Ecto neural progenitor cell (in vitro differentiated cells): ENCODE results near the gene PHF10.
"Not testable (repeated sequence)": the region's sequence is repeated elsewhere in the genome, so short reads cannot be mapped to it uniquely, and the experiment has no call there.

Experiments
- DNase-seq: peaks from one replicate; pipeline ENCODE4 v3.0.0-alpha.2; 2018; ENCODE audit warnings: low spot score

Gene PHF10

GRCh38 chr6:169723200-169723909, 945 bp downstream of the PHF10 start:
- DNase-seq = peak; percentile 73

- DNase-seq = peak; percentile 60
Measured at GRCh38 chr6:169722362-169723199, 1.7 kb downstream of the PHF10 start.

- no peak for DNase-seq
Measured at GRCh38 chr6:169720207-169720855, 4.0 kb downstream of the PHF10 start.

DNA sequence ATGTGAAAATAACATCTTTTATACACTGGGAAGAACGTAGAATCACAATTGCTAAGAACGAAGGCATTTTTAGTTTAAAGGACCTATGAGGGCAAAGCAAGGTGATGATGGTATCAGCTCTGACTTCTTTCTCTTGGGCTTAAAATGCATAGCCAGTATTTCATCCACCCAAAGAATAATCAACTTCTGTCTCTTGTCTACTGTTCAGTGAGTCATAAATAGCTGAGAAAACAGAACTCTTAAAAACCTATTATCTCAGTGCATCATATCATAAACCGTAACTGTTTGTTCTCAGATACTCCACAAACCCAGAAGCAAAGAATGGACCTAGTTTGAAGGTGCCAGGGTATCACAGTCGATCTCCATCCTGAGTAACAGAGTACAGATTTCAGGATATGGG, 5.2 kb downstream of the PHF10 start:
- DNase-seq = no peak

DNA sequence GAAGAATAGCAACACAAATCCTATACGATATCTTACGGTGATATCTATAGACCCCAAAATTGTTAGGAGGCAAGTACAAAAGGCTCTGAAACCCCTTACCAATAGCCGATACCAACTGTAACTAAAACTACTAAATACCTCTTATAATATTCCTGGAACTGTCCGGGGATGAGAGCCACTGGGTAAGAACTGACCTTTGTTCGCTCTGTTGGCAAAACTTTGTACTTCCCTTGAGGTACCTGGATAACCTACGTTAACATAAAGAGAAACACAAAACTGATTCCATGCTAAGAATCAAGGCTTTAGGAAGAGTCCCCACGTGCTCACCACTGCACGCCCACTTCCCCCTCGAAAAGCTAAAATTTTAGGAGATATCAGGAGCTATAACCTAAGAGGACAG, 9.7 kb downstream of the PHF10 start:
- no peak for DNase-seq

- DNase-seq = no peak
Measured at GRCh38 chr6:169714178-169714577, 10.1 kb downstream of the PHF10 start.

GRCh38 chr6:169710009-169710408, 14.3 kb downstream of the PHF10 start:
- DNase-seq = no peak

GRCh38 chr6:169709293-169709692, 15.0 kb downstream of the PHF10 start:
- DNase-seq = no peak

GRCh38 chr6:169707772-169708171, 16.5 kb downstream of the PHF10 start:
- DNase-seq = no peak

- no peak for DNase-seq
Measured at GRCh38 chr6:169702840-169703246, 21.5 kb downstream of the PHF10 start.

DNA sequence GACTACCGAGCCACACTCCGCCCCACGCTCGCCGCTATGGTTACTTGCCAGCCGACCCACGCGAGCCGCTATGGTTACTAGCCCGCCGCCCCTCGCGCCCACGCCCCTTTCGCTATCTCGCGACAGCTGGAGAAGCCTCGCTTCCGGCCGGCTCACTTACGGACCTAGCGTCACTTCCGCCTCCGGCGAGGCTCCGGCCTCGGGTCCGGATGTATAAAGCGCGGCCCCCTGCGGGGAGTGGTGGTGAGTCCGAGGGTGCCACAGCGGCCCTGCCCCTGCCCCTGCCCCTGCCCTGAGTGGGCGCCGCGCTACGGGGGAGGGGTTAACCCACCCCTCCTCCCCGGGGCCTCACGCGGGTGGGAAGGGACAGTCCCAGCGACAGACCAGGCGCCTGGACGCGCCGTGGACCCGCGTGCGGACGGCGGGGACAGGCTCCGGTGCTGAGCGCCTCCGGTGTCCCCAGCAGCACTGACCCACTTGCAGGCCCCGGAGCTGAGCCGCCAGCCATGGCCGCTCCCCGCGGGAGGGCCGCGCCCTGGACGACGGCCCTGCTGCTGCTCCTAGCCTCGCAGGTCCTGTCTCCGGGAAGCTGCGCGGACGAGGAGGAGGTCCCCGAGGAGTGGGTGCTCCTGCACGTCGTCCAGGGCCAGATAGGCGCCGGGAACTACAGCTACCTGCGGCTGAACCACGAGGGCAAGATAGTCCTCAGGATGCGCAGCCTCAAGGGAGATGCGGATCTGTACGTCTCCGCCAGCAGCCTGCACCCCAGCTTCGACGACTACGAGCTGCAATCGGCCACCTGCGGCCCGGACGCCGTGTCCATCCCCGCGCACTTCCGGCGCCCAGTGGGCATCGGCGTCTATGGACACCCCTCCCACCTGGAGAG, 22.1 kb downstream of the PHF10 start, which contains the start of the genes C6orf120 and WDR27:
Gene C6orf120 (plus strand): TSS at position 173 of the 886 bp plus-strand sequence. CDS start 334 bp downstream, at position 507.
Gene WDR27 (minus strand): TSS at position 76 of the 886 bp plus-strand sequence. CDS start 13,024 bp downstream, outside the sequence.
- DNase-seq = peak; percentile 96

DNA sequence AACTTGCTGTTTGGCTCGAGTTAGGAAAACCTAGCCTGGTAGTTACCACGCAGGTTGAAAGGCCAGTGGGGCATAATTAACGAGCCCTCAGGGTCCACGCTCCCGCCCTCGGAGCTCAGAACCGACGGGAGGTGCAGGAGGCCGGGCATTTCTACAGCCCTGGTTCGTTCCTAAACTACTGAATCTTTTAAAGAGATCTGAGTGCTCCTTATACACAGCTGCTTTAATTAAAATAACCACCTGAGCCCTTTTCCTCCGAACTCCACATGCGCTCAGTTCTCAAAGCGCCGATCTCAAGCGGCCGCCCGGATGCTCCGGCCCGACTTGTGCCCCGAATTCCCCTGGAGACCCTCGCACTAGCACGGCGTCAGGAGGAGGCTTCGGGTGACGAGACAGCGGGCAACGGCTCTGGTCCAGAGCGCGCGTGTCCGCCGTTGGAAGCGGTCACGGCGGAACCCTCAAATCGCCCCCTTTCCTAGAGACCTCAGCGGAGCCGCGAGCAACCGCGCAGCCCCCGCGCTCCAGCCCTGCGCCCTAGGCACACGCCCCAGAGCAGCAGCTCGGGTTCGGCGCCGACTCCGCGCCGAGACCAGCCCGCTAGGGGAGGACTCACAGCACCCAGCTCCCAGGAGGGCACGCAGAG, 22.9 kb downstream of the PHF10 start:
- no peak for DNase-seq

DNA sequence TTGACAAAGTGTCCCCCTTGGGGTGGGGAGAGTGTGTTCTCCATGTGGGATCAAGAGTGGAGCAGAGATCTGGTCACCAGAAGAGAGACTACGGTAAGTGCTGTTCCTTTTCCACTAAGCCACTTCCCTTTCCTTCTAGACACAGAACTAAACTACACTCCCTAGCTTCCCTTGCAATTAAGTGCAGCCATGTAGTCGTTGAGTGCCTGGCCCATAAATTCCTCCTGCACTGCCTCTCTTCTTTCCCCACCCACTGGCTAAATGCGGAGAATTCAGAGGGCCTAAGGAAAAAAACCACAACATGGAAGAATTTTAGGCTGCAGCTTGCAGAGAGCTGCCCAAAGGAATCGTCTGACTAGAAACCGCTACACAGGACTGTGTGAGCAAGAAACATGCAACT, 24.0 kb downstream of the PHF10 start:
- no peak for DNase-seq

GRCh38 chr6:169697115-169697514, 27.2 kb downstream of the PHF10 start:
- not testable (repeated sequence) for DNase-seq

- DNase-seq = no peak
Measured at GRCh38 chr6:169695131-169695530, 29.2 kb downstream of the PHF10 start.

DNA sequence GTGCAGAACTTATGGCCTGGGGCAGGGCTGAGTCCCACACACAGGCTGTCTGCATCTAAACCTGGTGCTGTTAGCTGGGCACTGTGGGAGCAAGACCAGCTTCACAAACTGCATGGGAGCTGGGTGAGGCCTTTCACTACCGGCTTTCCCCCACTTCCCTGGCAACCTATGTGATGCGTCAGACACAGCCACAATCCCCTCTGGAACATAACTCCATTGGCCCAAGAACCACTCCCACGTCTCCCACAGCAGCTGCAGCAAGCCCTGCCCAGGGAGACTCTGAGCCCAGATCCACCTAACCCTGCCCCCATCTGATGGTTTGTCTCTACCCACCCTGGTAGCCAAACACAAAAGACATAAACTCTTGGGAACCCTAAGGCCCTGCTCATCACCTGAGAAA, 31.8 kb downstream of the PHF10 start:
- no peak for DNase-seq

GRCh38 chr6:169691260-169691659, 33.0 kb downstream of the PHF10 start:
- DNase-seq = no peak

- no peak for DNase-seq
Measured at GRCh38 chr6:169689287-169689686, 35.0 kb downstream of the PHF10 start.

- no peak for DNase-seq
Measured at GRCh38 chr6:169685860-169686259, 38.4 kb downstream of the PHF10 start.

- DNase-seq = no peak
Measured at GRCh38 chr6:169684056-169684455, 40.2 kb downstream of the PHF10 start.

DNA sequence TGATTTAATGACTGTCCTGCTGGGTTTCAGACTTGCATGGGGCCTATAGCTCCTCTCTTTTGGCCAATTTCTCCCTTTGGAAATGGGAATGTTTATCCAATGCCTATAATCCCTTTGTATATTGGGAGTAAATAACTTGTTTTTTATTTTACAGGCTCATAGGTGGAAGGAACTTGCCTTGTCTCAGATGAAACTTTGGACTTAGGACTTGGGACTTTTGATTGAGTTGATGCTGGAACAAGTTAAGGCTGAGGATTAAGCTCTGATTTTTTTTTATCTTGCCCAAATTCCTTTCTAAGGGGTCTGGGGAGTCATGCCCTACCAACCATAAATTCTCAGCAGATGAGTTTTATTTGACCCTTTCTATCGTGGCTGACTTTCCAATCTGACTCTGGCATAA, 46.0 kb downstream of the PHF10 start:
- DNase-seq = no peak
